ENCODE measurements around the gene RGS7BP. TPM values are rescaled to one million over a fixed set of nuclear protein-coding genes. Genes with fewer than 3 reads are reported as not detected.

Gene RGS7BP
- total RNA-seq, 1 experiment from 2014 or later = not detected

GRCh38 chr5:64486163-64486562 lies 19.7 kb upstream of the RGS7BP start:
- no peak for TF ChIP-seq TCF7L2 (IDR thresholded peaks at IDR 0.05; ENCODE audit: low read depth, low read length)
- TF ChIP-seq POLR2AphosphoS5 (IDR thresholded peaks at IDR 0.05; ENCODE audit: low read depth, low read length) = no peak
- no peak for TF ChIP-seq CTCF (IDR thresholded peaks at IDR 0.05)
- no peak for TF ChIP-seq SIN3A (IDR thresholded peaks at IDR 0.05; ENCODE audit: borderline replicate concordance, insufficient read depth, low read depth, low read length)
- TF ChIP-seq REST (IDR thresholded peaks at IDR 0.05; ENCODE audit: insufficient read depth in 1 of 2, low read depth in 2 of 2, low read length in 1 of 2) = no peak
- H3K27ac ChIP-seq (ENCODE audit: low read length) = no peak overlapping the region
- ChIA-PET CTCF (no interaction called here), POLR2A (no interaction called here)
- ATAC-seq (no peak), DNase-seq (ENCODE audit: low read depth, low spot score) (no peak)
- H3K27me3 ChIP-seq (ENCODE audit: control insufficient read depth, insufficient read depth, low read length) = no peaks in the 10 kb centered on the region
- BruUV-seq (replicated peaks) = no TSS peak
- H3K4me1 ChIP-seq (ENCODE audit: control insufficient read depth, insufficient read depth, low read length) = no peaks in the 10 kb centered on the region
- H3K4me3 ChIP-seq (ENCODE audit: low read depth in 2 of 2, low read length in 2 of 2) = no peak overlapping the region
- in situ Hi-C loops (cut with HindIII; ENCODE audit: low pct_unique_long_range_greater_than_20kb, low sequenced_read_pairs) = no loop called here
- no peaks in the 10 kb centered on the region for H3K9me3 ChIP-seq (ENCODE audit: control insufficient read depth, insufficient read depth, low read depth, low read length)
- no peaks in the 10 kb centered on the region for H3K36me3 ChIP-seq (ENCODE audit: control insufficient read depth, insufficient read depth, low read length)
- intact Hi-C loops (cut with micrococcal nuclease; ENCODE audit: unreplicated experiment) = no loop called here

GRCh38 chr5:64487283-64487682 lies 18.5 kb upstream of the RGS7BP start:
- DNase-seq (ENCODE audit: low read depth, low spot score) (no peak), ATAC-seq (no peak)
- no TSS peak for BruUV-seq (replicated peaks)
- intact Hi-C loops (cut with micrococcal nuclease; ENCODE audit: unreplicated experiment) (no loop called here), in situ Hi-C loops (cut with HindIII; ENCODE audit: low pct_unique_long_range_greater_than_20kb, low sequenced_read_pairs) (no loop called here)
- POLR2A ChIA-PET = no interaction called here
- Histone ChIP-seq H3K36me3 (ENCODE audit: control insufficient read depth, insufficient read depth, low read length) (no peaks in the 10 kb centered on the region), H3K9me3 (ENCODE audit: control insufficient read depth, insufficient read depth, low read depth, low read length) (no peaks in the 10 kb centered on the region), H3K4me1 (ENCODE audit: control insufficient read depth, insufficient read depth, low read length) (no peaks in the 10 kb centered on the region), H3K27me3 (ENCODE audit: control insufficient read depth, insufficient read depth, low read length) (no peaks in the 10 kb centered on the region), H3K27ac (ENCODE audit: low read length) (no peak overlapping the region), H3K4me3 (ENCODE audit: low read depth in 2 of 2, low read length in 2 of 2) (no peak overlapping the region)
- CTCF ChIA-PET = no interaction called here
- no peak for TF ChIP-seq POLR2AphosphoS5 (IDR thresholded peaks at IDR 0.05; ENCODE audit: low read depth, low read length)
- TF ChIP-seq SIN3A (IDR thresholded peaks at IDR 0.05; ENCODE audit: borderline replicate concordance, insufficient read depth, low read depth, low read length) = no peak
- TF ChIP-seq REST (IDR thresholded peaks at IDR 0.05; ENCODE audit: insufficient read depth in 1 of 2, low read depth in 2 of 2, low read length in 1 of 2) = no peak
- no peak for TF ChIP-seq CTCF (IDR thresholded peaks at IDR 0.05)
- no peak for TF ChIP-seq TCF7L2 (IDR thresholded peaks at IDR 0.05; ENCODE audit: low read depth, low read length)

Measured in Panc1 (cell line).